ENCODE results near the gene ABCC4. TPM values are rescaled to one million over a fixed set of nuclear protein-coding genes. Genes with fewer than 3 reads are reported as not detected.

The ABCC4 gene
- total RNA-seq, 1 experiment from 2014 or later: 26.3 TPM

DNA sequence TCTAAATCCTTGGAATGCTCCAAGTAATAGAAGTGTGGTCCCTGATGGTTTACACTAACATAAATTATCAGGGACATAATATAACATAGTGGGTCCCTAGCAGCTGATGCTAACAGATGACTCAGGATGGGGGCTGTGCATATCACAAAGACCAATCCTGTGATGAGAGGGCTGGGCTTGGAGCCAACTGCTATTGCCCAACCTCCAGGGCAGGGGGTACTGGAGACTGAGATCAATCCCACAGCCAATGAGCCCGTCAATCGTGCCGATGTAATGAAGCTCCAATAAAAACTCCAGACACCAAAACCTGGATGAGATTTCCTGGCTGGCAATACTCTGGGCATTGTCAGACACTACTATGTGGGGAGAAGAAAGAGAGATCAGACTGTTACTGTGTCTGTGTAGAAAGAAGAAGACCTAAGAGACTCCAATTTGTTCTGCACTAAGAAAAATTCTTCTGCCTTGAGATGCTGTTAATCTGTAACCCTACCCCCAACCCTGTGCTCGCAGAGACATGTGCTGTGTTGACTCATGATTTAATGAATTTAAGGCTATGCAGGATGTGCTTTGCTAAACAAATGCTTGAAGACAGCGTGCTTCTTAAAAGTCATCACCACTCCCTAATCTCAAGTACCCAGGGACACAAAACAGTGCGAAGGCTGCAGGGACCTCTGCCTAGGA lies 33.4 kb downstream of the ABCC4 start:
- POLR2A ChIA-PET: no interaction called here
- ATAC-seq (no peak), DNase-seq (ENCODE audit: low read depth, low spot score) (no peak)
- RAD21 ChIA-PET (ENCODE audit: low non-redundant PET in 1 of 2, low total read pairs in 2 of 2, uncharacterized antibody in 2 of 2, unreplicated experiment in 2 of 2): no interaction called here
- CTCF ChIA-PET: no interaction called here
- H3K9ac ChIP-seq (ENCODE audit: low read length): no peak overlapping the region
- no peak overlapping the region for H3K27ac ChIP-seq (ENCODE audit: low read depth, low read length)
- H3K4me1 ChIP-seq (ENCODE audit: control insufficient read depth in 1 of 2, insufficient read depth in 2 of 2, low read length in 2 of 2): peaks cover 8 to 26% of the 10 kb centered on the region in 2 experiments; a peak in 3 of 4 replicates
- H3K36me3 ChIP-seq (ENCODE audit: control insufficient read depth in 1 of 2, insufficient read depth in 2 of 2, low read length in 2 of 2): peaks cover 0 to 7% of the 10 kb centered on the region in 2 experiments; a peak in 1 of 4 replicates
- H3K4me3 ChIP-seq (replicated peaks in 1 of 2; ENCODE audit: low read depth in 1 of 2, low read length in 2 of 2): no peak overlapping the region
- H3K79me2 ChIP-seq (ENCODE audit: insufficient read depth, low read length): peaks cover 66% of the 10 kb centered on the region
- TF ChIP-seq, protein P1, sequence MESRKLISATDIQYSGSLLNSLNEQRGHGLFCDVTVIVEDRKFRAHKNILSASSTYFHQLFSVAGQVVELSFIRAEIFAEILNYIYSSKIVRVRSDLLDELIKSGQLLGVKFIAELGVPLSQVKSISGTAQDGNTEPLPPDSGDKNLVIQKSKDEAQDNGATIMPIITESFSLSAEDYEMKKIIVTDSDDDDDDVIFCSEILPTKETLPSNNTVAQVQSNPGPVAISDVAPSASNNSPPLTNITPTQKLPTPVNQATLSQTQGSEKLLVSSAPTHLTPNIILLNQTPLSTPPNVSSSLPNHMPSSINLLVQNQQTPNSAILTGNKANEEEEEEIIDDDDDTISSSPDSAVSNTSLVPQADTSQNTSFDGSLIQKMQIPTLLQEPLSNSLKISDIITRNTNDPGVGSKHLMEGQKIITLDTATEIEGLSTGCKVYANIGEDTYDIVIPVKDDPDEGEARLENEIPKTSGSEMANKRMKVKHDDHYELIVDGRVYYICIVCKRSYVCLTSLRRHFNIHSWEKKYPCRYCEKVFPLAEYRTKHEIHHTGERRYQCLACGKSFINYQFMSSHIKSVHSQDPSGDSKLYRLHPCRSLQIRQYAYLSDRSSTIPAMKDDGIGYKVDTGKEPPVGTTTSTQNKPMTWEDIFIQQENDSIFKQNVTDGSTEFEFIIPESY (IDR thresholded peaks at IDR 0.05; ENCODE audit: extremely low read depth, insufficient replicate concordance, low read length): no peak
- TF ChIP-seq TCF7L2 (IDR thresholded peaks at IDR 0.05; ENCODE audit: borderline replicate concordance, extremely low read depth, insufficient read depth, insufficient read length) (no peak), JUND (IDR thresholded peaks at IDR 0.05) (no peak), SRF (IDR thresholded peaks at IDR 0.05; ENCODE audit: low read depth) (no peak), EGR1 (IDR thresholded peaks at IDR 0.05; ENCODE audit: low read depth) (no peak), POLR2A (IDR thresholded peaks at IDR 0.05; ENCODE audit: borderline replicate concordance, extremely low read depth, insufficient read depth, insufficient read length) (no peak), CEBPB (IDR thresholded peaks at IDR 0.05; ENCODE audit: low read depth) (no peak), FOSL1 (IDR thresholded peaks at IDR 0.05; ENCODE audit: low read depth) (no peak), CBX3 (IDR thresholded peaks at IDR 0.05; ENCODE audit: low read depth) (no peak), POLR2AphosphoS5 (IDR thresholded peaks at IDR 0.05; ENCODE audit: low read depth, low read length) (no peak), ZFX (IDR thresholded peaks at IDR 0.05) (no peak), ZNF274 (IDR thresholded peaks at IDR 0.05; ENCODE audit: low read depth, low read length) (no peak), SIN3A (IDR thresholded peaks at IDR 0.05; ENCODE audit: low read depth) (no peak)
- TF ChIP-seq, protein P2, sequence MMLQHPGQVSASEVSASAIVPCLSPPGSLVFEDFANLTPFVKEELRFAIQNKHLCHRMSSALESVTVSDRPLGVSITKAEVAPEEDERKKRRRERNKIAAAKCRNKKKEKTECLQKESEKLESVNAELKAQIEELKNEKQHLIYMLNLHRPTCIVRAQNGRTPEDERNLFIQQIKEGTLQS (IDR thresholded peaks at IDR 0.05): no peak
- TF ChIP-seq, protein P3, sequence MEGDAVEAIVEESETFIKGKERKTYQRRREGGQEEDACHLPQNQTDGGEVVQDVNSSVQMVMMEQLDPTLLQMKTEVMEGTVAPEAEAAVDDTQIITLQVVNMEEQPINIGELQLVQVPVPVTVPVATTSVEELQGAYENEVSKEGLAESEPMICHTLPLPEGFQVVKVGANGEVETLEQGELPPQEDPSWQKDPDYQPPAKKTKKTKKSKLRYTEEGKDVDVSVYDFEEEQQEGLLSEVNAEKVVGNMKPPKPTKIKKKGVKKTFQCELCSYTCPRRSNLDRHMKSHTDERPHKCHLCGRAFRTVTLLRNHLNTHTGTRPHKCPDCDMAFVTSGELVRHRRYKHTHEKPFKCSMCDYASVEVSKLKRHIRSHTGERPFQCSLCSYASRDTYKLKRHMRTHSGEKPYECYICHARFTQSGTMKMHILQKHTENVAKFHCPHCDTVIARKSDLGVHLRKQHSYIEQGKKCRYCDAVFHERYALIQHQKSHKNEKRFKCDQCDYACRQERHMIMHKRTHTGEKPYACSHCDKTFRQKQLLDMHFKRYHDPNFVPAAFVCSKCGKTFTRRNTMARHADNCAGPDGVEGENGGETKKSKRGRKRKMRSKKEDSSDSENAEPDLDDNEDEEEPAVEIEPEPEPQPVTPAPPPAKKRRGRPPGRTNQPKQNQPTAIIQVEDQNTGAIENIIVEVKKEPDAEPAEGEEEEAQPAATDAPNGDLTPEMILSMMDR (IDR thresholded peaks at IDR 0.05 in 2 of 3, conservative IDR thresholded peaks at IDR 0.05 in 1 of 3; ENCODE audit: borderline replicate concordance in 1 of 3, insufficient read depth in 1 of 3, low read depth in 2 of 3, low read length in 2 of 3): no peak
- TF ChIP-seq, protein P4, sequence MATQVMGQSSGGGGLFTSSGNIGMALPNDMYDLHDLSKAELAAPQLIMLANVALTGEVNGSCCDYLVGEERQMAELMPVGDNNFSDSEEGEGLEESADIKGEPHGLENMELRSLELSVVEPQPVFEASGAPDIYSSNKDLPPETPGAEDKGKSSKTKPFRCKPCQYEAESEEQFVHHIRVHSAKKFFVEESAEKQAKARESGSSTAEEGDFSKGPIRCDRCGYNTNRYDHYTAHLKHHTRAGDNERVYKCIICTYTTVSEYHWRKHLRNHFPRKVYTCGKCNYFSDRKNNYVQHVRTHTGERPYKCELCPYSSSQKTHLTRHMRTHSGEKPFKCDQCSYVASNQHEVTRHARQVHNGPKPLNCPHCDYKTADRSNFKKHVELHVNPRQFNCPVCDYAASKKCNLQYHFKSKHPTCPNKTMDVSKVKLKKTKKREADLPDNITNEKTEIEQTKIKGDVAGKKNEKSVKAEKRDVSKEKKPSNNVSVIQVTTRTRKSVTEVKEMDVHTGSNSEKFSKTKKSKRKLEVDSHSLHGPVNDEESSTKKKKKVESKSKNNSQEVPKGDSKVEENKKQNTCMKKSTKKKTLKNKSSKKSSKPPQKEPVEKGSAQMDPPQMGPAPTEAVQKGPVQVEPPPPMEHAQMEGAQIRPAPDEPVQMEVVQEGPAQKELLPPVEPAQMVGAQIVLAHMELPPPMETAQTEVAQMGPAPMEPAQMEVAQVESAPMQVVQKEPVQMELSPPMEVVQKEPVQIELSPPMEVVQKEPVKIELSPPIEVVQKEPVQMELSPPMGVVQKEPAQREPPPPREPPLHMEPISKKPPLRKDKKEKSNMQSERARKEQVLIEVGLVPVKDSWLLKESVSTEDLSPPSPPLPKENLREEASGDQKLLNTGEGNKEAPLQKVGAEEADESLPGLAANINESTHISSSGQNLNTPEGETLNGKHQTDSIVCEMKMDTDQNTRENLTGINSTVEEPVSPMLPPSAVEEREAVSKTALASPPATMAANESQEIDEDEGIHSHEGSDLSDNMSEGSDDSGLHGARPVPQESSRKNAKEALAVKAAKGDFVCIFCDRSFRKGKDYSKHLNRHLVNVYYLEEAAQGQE (IDR thresholded peaks at IDR 0.05; ENCODE audit: low read depth): no peak
- no peaks in the 10 kb centered on the region; a peak in 1 of 4 replicates for H3K9me3 ChIP-seq (ENCODE audit: control insufficient read depth in 1 of 2, insufficient read depth in 1 of 2, low read depth in 1 of 2, low read length in 2 of 2)
- intact Hi-C loops (cut with micrococcal nuclease): no loop called here
- H2AFZ ChIP-seq (ENCODE audit: low read depth, low read length, poor library complexity, severe bottlenecking): no peak overlapping the region
- no peaks in the 10 kb centered on the region for H3K27me3 ChIP-seq (ENCODE audit: insufficient read depth, low read length)
- H3K4me2 ChIP-seq (ENCODE audit: low read length): no peak overlapping the region
- no TSS peak for BruUV-seq (replicated peaks)
- no peaks in the 10 kb centered on the region for H3K9me2 ChIP-seq (ENCODE audit: insufficient read depth)
- H4K20me1 ChIP-seq (ENCODE audit: insufficient read depth): peaks cover under 1% of the 10 kb centered on the region; the same call in 1 of the 2 replicates
